NCI-H2171 treated with DMSO at 0.1 percent for 48 hours (cell line): Measurements from ENCODE around the gene TMCO6.
"Not testable (repeated sequence)": the region's sequence is repeated elsewhere in the genome, so short reads cannot be mapped to it uniquely, and the experiment has no call there.

Experiments used
- DNase-seq: peaks from one replicate; lab custom pipeline; 2025; lab: John Stamatoyannopoulos, UW

The TMCO6 gene

DNA sequence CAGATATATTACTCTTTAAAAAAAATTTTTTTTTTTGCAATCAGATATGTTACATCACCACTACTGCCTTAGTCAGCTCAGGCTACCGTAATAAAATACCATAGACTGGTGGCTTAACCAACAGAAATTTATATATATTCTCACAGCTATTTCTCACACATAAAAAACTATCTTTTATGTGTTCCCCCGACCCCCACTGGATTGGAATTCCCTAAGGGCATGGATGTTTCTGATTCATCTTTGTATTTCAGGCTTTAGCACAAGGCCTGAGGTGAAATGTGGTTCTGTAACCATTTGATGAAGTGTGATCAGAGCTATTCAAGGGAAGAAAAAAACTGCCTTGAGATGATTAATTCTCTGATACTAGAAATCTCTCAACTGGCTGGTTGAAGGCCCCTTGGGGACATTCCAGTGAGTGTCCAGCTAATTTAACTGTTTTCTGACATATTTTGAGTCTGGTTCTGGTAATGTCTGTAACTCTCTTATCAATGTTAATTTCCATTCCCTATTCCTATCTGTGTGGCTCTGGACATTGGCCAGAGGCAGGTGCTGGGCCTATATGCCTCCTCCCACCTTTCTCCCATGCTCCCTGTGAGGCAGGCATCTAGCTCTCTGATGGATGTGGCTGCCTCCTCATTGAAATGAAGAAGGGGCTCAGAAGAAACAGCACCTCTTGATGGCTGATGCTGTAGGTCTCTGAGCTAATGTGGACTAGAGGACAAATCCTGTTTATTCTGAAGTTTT is 8.8 kb upstream of the TMCO6 start:
- DNase-seq: no peak

DNA sequence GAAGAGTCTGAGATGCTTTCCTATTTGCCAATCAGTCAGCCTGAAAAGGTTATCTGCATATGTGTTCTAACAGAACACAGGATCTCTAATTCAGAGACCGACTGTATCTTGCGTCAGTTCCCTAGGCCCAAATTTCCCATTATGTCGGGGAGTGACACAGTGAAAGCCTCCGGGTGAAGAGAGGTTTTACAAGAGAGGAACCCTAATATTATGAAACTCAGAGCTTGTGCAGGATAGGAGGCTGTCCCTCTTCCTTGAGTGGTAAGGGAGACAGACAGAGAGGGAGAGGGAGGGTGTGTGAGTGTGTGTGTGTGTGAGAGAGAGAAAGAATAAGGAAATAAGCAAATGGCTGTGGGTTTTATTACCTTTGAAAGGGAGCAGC is 8.2 kb upstream of the TMCO6 start:
- DNase-seq: no peak

DNA sequence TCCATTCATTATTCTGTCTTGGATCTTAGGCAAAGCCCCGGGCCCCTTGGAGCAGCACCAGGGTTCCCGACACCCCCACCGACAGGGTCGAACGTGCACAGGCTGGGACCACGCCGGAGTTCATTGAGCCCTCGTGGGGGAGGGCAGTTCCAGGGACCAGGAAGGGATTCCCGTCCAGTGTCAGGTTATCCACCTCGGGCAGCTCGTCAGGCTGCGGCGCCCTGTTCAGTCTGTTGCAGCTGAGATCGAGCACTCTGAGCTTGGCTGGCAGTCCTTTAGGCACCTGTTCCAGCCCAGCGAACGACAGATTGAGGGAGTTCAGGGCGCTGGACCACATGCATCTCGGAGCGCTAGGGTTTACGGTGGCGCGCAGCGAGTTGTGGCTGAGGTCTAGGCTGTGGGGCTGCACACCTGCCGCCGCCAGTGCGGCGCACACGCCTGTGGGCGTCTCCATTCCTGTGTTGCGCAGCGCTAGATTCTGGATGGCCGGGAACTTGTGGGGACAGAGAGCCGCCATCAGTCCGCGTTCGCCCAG is 7.4 kb upstream of the TMCO6 start:
- no peak for DNase-seq

DNA sequence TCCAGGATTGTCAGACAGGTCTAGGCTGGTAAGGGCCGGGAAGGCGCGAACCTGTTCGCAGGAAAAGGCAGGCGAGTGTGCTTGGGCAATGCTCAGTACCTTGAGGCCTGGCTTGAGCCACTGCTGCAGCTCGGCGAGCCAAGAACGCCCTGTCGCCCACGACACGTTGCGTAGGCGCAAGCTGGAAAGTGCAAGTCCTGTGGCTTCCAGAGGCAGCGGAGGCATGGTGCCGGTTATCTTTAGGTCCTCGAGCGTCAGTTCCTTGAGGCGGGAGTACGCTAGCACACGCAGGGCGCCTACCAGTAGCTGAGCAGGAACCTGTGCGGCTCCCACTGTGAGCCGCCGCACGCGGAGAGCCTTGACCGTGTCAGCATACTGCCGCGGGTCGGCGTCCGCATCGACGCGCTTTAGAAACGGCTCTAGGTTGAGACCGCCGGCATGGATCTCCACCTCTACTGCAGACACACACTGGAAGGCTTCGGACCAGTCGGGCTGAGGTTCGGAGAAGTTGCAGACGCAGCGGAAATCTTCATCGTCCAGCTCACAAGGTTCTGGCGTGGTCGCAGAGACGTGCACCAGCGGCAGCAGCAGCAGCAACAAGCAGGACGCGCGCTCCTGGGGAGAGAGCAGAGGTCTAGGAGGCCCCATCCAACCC is 6.8 kb upstream of the TMCO6 start:
- peak; percentile 7 for DNase-seq

DNA sequence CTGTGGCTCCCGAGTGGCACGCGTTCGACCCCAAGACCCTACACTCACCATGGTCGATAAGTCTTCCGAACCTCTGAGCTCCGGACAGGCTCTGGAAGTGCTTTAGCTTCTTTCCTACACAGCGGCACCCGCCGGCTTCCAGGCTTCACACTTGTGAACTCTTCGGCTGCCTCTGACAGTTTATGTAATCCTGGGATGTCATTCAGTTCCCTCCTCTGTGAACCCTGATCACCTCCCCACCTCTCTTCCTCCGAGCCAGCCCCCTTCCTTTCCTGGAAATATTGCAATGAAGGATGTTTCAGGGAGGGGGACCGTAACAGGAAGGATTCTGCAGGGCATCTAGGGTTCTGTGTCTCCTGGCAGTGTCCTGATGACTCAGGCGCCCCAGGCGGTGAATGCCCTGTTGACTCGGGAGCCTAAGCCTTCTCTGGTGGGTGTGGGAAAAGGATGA is 6.2 kb upstream of the TMCO6 start, which contains the start of gene CD14:
CD14 (minus strand) TSS at position 155 of the 451 bp plus-strand sequence; CDS start at position 51, 104 bp downstream.
- peak; percentile 6 for DNase-seq

DNA sequence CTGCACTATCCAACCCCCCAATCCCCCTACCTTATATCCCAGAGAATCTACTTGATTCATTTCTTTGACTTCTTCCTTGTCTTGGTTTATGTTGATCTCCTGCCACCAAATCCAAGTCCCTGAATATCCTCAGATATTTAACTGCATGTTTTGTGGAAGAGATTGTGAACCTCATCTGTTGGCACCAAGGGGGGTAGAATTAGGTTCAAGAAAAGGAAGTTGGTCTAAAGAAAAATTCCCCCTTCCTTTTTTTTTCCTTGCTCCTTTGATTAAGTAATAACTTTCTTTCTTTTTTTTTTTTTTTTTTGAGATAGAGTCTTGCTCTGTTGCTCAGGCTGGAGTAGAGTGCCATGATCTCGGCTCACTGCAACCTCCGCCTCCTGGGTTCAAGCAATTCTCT is 5.8 kb upstream of the TMCO6 start:
- DNase-seq: no peak

DNA sequence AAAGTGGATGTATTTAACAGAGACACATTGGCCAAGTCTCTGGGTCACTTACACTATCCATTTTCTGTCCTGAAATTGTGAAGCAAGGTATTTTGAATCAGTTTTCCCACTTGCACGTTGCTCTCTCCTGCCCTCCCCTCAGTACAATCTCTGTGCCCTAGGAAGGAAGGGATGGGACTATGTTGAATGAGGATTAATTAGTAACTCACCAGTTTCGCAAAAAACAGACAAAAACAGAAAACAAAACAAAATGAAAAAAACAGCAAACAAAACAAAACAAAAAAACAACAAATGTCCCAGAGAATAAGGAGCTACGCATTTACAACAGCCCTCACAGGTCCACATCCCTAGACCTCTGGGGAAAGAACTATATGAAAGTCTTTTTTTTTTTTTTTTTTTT is 5.1 kb upstream of the TMCO6 start:
- DNase-seq: no peak

DNA sequence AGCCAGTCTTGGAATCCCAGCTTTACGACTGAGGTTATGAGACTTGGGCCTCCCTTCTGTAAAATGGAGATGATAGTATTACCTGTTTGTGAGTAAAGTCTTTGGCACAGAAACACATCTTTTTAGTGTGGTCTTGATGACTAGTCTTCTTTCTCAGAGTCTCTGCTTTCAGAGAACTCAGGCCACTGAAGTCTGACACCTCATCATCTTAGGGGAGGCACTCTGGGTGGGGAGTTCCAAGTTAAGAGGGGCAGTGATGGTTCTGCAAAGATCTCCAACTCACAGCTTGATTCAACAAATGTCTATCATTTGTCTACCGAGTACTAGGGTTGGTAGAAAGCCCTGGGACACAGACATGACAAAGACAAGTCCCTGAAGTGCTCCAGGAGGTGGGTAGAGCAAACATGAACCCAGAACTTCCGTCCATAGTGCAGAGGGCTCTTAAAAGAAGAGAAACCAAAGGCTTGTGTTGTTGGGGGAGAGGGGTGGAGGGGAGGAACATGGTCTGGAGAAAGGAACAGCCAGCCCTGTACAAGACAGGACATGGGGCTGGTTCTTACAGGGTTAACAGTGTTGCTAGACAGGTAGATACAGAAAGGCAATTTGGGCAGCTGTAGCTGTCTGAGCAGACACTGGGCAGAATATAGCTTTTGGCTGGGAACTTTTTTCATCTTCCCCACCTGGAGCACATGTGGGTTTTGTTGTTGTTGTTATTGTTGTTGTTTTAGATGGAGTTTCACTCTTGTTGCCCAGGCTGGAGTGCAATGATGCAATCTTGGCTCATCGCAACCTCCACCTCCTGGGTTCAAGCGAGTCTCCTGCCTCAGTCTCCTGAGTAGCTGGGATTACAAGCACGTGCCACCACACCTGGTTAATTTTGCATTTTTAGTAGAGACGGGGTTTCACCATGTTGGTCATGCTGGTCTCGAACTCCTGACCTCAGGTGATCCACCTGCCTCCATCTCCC is 3.7 kb upstream of the TMCO6 start:
- DNase-seq: no peak

DNA sequence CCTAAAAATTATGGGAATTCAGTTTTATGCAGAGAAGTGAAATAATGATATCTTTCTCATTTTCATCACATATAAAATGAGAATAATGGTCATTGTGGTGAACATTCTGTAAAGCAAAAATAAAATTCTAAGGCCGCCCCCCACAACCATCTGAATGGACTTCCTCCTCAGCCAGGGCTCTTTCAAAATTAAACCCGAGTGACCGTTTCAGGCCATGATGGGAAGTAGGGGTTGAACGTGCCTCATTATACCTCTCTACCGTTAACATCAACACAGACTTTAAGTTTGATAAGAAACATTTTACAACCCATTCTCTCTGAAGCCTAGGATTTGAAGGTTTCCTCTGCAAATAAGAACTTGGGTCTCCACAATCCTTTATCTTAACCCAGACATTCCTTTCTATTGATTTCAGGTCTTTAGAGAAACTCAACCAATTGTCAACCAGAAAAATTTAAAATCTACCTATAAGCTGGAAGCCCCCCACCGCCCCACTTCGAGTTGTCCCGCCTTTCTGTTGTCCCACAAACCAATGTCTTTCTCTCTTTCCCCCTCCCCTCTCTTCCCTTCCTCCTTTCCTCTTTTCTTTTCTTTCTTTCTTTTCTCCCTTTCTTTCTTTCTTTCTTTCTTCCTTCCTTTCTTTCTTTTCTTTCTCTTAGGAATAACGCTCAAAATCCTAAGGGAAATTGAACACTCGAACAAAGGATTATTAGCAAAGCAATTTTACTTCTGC is 1.7 kb upstream of the TMCO6 start:
- no peak for DNase-seq

DNA sequence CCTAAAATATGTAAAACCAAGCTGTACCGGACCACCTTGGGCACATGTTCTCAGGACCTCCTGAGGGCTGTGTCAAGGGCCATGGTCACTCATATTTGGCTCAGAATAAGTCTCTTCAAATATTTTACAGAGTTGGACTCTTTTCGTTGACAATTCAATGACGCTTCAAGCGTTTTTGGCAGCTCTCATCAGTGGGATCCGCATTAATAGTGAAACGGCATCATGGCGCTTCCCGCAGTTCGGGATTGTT is 428 bp upstream of the TMCO6 start:
- DNase-seq: not testable (repeated sequence)

DNA sequence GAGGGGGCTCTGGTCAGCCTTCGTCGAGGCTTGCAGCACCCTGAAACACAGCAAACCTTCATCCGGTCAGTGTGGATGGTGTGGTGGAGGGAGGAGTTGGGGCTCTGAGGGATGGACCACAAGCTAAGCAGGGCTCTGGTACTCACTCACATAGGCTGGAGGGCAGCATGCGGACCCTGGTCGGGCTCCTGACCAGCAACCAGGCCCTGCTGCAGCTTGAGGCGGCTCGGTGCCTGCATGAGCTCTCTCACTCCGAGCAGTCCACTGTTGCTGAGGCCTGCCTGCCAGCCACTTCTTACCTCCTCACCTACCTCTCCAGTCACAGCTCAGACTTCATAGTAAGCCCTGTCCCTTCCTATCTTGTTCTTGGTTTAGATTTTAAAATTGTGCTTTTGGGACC is 2.5 kb downstream of the TMCO6 start:
- DNase-seq: no peak

DNA sequence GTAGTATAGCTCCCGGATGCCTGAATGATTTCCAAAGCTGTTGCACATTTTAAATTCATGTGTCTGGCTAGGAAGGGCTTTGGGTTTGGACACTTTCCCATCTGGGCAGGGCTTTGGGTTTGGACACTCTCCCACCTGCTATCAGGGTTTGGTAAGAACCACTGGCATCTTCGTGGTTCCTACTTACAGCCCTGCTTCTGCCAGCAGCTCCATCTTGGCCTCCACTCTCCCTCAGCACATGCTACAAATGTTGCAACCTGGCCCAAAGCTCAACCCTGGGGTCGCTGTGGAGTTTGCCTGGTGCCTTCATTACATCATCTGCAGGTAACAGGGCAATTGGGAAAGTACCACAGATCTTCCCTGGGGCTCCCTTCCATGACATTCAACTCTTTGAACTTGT is 3.5 kb downstream of the TMCO6 start:
- DNase-seq: no peak

DNA sequence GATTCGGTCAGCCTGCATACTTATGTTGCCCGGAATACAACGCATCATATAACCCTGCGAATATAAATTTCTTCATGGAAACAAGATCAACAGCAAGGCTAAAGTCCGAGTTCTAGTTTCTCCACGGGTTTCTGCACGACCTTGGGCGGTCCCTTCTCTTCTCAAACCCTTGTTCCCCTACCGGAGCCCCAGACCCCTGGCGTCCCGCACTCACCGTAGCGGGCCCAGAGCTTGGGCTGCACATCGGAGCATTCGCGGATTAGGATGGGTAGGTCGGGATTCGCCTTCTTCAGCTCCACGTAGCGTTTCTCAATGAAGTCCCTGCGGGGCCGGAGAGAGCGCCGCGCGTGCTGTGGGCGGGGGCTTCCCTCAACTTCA is 7.8 kb downstream of the TMCO6 start:
- DNase-seq: no peak

DNA sequence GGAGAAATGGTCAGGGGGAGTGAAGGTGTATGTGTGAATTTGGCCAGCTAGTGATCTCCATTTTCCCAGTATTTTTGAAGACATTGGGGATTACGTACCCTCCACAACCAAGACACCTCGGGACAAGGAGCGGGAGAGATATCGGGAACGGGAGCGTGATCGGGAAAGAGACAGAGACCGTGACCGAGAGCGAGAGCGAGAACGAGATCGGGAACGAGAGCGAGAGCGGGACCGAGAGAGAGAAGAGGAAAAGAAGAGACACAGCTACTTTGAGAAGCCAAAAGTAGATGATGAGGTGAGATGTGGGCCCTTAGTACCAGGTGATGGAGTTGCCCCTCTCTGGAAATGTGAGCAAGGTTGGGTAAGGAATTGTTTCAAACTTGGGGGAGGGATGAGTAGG is 19.6 kb downstream of the TMCO6 start:
- no peak for DNase-seq

DNA sequence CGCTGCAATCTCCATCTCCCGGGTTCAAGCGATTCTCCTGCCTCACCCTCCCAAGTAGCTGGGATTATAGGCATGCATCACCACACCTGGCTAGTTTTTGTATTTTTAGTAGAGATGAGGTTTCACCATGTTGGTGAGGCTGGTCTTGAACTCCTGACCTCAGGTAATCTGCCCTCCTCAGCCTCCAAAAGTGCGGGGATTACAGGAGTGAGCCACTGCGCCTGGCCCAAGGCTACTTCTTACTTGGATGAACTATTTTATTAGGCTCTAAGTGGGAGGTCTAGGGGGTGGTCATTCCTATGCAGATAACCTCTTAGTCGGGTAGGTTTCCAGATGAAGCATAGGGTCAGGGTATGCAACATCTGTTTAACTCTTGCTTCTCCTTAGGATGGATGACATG is 21.1 kb downstream of the TMCO6 start:
- DNase-seq: not testable (repeated sequence)

DNA sequence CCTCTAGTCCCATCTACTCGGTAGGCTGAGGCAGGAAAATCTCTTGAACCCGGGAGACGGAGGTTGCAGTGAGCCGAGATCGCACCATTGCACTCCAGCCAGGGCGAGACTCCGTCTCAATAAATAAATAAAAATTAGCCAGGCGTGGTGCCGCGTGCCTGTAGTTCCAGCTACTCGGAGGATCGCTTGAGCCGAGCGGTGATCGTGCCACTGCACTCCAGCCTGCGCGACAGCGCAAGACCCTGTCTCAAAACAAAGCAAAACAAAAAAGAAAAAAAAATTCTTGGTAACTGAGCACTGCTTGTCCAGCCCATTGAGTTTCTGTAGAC is 24.7 kb downstream of the TMCO6 start:
- DNase-seq: no peak

DNA sequence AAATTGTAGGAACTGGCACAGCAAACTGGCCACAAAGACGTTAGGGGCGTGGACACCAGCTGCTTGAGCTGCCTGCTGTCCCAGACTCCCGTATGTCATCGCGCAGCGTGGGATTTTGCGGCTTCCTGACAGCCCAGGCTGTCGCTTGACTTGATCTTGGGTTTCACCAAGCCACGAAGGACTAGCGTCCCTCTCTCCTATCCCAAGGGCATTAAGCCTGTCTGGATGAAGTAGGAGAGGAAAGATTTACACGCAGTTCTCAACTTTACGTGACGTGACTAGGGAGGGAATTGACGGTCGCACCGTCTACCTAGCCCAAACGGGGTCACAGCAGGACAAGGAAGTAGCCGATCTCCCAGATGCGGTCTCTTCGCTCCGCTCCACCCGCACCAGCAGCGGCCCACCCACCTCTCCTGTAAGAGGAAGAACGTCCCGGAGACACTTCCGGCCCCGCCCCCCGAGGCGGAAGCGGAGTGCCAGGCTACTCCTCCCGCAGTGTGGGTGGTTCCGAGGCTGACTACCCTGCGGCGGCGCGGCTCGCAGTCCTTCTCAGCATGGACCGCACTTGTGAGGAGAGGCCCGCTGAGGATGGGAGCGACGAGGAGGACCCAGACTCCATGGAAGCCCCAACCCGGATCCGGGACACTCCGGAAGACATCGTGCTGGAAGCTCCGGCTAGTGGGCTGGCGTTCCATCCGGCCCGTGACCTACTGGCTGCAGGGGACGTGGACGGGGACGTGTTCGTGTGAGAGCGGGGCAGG is 25.3 kb downstream of the TMCO6 start, which contains the start of gene WDR55:
WDR55 (plus strand) TSS at position 546 of the 761 bp plus-strand sequence; CDS start at position 555, 9 bp downstream.
- DNase-seq: peak; percentile 86

DNA sequence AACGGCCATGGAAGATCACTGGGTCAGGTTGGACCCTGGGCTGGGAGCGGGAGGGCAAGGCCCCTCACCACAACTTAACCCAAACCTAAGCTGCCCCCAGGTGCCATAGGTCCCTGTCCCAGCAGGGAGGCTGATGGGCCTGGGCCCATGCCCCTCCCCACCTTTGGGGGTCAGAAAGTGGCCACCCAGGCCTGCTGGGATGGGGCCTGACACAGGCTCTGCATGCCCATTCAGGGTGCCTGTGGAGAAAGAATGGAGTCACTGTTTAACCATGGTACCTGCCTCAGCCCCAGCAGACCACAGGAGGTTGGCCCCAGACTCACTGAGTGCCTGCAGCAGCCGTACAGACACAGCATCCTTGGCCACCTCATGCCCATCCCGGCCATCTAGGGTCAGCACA is 31.8 kb downstream of the TMCO6 start:
- DNase-seq: not testable (repeated sequence)

DNA sequence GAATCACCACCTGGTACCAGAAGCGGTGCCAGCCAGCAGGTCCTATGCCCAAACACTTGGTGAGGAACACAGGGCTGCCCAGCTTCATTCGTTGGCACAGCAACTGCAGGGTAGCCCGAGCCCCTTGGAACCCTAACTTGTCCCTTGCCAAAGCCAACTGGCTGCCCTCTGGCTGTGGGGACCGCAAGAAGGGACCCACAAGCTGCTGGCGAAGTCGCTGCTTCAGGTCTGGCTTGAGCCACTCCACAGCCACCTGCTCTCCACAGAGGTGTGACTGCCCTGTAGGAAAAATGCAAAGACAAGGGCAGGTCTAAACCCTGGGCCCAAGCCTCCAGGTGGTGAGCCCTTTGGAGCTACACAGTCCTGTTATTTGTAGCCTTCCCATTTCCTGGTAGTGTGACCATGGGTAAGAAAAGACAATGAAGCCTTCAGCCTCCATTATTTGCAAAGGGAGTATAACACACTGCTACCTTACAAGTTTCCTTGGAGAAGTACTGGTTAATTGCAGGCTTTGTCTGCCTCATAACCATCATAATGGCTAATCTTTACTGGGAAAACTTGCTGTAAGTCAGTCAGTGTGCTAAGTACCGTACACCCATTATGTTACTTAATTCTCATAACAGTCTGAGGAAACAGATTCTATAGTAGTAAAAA is 32.3 kb downstream of the TMCO6 start:
- DNase-seq: no peak

DNA sequence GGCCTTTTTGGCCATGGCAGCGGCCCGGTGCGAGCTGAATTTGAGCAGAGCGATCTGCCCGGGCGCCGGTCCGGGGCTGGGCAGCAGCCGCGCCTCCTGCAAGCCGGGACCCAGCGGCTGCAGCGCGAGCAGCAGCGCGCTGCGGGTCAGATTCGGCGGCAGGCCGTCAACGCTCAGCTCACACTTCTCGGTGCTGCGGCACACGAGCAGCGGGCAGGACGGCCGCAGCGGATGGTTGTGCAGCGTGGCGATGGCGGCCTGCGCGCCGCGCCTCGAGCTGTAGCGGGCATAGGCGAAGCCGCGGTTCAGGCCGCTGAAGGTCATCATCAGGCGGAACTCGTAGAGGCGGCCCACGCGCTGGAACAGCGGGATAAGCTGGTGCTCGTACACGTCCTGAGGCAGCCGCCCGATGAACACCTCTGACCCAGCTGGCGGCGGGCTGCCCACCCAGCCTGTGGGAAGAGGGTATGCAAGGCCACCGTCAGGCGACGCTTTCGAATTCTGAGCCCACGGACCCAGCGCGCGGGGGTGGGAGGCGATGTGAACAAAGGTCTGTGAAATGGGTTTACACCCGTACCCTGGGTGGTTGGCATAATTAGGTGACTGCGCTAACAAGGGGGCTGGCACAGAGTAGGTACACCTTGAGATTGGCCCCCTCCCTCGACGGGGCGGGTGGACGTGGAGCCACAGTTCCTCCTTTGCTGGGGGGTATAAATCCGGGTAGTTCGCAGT is 33.4 kb downstream of the TMCO6 start:
- DNase-seq: no peak
